ENCODE results near the gene MKRN2.

Gene MKRN2

DNA sequence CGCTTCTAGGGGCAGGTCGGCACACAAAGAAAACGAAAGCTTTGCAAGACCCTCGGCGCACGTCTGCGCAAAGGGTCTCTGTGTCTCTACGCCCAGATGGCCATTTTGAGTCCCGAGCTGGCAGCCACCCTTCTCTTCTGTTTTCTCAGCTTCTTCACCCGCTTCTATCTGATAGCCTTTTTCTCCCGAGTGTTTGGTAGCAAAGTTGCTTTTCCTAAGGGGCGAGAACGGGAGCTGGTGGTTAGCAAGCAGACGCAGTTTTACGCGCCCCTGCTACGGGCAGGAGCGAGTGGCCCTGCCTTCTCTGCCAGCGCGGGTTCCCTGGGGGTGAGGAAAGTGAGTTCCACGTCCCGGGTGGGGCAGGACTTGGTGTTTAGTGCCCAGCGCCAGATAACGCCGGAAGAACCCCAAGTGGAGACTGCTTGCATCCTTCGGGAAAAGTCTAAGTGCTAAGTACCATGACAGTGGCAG lies 2.9 kb upstream of the MKRN2 start:
- DNase-seq = peak in 5 of 14 donors; percentile 7 to 33 (median 14)

DNA sequence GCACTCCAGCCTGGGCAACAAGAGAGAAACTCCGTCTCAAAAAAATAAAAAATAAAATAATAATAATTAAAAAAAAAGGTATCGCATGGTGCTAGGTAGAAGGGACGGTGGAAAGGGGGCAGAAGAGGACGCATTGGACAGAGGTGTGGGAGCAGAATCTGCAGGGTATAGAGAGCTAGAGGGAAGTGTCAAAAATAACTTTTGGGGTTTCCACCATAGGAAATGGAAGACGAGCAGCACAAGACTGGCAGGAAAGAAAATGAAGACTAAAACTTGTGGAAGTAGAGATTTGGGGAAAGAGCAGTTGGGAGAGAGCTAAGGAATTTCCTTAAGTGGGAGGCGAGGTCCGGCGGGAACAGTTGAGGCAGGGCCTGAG lies 585 bp upstream of the MKRN2 start:
- DNase-seq = no peak

DNA sequence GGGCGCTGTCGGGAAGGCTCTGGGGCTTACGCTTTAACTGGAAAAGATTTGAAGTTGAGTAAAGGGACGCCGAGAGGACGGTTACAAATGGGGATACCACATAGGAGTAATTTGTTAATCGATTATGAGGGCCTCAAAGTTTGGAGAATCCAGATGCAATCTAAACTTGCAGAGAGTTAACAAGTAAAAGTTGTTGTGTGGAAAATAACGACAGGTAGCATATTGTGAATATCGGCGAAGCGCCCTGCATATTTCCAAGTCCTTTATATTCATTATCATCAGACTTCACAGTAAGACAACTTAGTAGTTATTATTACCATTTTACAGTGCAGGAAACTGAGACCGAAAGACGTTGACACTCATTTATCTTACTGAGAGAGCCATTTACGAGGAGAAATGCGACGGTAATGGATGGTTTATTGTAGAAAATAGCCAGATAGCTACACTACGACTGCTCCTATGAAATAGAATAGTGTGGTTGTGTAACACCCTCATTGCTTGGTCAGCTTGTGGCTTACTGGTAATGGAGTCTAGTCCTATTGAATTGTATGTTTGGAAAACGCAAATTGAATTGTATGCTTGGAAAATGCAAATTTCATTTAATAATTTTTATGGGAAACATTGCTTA lies 700 bp downstream of the MKRN2 start:
- peak in 2 of 14 donors; percentile 23 to 35 for DNase-seq

DNA sequence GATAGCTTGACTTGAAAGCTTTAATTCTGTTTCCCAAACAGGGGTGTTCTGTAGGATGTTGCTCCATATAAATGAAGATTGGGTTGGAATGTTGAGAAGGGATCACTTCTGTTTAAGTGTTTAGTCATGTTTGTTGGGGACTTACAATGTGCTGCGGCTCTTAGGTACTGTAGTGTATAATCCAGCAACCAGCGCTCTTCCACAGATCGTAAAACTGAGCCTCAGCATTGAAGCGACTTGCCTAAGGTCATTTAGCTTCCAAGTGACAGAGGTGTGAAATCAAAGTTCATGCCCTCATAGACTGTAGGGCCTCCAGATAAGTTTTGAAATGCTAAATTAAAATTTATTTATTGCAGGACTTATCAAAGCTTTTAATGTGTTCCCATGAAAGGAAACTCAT lies 1.8 kb downstream of the MKRN2 start:
- no peak for DNase-seq

DNA sequence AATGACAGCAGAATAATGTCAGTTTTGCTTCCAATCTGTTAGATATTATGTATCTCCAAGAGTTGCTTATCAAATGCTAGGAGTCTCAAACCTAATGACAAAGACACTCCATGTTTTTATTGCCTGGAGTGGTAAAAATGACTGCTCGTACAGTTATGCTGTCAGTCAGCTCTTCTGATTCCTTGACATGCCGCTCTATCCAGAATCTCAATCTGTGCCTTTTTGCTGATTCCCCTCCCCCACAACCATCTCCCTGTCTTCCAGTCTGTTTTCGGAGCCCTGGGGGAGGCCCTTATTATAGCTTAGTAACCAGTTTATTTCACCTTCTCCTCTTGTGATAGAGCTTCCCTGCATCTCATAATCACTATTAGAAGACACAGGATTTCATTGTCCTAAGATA lies 2.6 kb downstream of the MKRN2 start:
- peak in 1 of 14 donors; percentile 22 for DNase-seq

DNA sequence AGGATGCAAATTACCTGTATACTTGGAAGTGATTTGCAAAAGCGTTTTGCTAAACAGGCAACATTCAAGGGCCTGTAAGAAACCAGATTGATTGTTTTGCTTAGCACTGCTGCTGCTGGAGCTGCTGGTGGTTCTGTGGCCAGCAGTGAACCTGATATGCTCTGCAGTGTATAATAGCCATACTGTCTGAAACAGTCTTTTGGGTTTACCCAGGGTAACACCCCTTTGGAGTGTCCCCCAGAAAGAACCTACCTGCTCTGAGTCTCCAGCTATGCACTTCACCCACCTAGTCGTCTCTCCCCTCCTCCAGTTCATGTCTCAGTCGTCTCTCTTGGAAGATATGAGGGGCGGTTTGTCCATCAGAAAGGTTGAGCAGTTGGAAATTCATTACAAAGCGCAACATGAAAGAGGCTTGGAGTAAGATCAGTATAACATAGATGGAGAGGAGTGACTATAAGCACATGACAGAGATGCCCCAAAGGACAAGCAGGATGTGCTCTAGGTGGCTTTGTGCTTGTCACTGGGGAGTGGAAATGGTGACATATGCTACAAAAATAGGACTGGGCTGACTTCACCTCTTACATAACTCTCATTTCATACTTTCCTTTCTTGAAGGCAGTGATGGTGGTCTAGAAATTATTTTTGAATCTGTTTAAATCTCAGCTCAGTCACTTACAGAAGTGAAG lies 3.8 kb downstream of the MKRN2 start:
- peak in 1 of 14 donors; percentile 80 for DNase-seq

DNA sequence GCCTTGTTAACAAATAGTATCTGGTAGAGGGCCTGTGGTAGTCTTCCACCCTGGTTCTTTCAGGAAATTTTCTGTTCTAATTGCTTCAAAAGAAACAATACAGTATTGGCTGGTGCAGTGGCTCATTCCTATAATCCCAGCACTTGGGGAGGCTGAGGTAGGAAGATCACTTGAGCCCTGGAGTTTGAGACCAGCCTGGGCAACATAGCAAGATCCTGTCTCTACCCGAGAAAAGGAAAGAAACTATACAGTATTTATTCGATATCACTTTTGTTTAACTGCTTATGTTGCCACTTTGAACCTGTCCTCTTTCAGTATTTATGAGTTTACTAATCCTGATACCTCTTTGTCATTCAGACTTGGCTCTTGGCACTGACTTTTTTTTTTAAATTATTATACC lies 4.5 kb downstream of the MKRN2 start:
- DNase-seq = no peak

DNA sequence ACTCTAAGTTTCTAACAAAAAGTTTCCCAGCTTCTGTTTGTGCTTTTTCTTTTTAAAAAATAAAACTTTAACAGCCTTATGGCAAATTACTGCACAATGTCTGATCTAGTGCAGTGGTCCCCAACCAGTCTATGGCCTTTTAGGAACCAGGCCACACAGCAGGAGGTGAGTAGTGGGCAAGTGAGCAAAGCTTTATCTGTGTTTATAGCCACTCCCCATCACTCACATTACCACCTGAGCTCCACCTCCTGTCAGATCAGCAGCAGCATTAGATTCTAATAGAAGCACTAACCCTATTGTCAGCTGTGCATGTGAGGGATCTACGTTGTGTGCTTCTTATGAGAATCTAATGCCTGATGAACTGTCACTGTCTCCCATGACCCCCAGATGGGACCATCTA lies 5.6 kb downstream of the MKRN2 start:
- no peak for DNase-seq

DNA sequence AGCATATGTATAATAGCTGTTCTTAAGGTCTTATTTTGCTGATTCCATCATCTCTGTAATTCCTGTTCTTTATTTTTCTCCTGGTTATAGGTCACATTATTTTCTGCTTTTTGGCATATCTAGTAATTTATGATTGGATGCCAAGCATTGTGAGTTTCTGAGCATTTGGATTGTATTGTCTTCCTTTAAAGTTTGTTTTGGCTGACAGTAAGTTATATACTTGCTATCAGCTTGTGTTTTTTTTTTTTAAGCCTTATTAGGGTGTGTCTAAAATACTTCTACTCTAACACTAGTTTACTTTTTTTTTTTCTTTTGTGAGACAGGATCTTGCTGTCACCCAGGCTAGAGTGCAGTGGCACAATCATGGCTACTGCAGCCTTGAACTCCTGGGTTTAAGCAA lies 10.1 kb downstream of the MKRN2 start:
- DNase-seq = no peak

DNA sequence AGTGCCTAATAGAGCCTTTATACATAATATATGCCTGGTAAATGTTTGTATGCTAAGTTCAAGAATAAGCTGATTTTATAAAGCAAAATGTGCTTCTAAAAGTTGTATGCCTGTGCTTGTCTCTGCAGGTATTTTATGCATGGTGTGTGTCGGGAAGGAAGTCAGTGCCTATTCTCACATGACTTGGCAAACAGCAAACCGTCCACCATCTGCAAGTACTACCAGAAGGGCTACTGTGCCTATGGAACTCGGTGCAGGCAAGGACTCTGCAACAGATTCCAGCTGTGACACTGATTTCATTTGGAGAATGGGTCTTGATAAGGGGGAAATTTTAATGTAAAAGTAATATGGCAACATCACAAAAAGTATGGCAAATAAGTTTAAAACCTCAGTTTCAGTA lies 11.9 kb downstream of the MKRN2 start:
- DNase-seq = no peak

DNA sequence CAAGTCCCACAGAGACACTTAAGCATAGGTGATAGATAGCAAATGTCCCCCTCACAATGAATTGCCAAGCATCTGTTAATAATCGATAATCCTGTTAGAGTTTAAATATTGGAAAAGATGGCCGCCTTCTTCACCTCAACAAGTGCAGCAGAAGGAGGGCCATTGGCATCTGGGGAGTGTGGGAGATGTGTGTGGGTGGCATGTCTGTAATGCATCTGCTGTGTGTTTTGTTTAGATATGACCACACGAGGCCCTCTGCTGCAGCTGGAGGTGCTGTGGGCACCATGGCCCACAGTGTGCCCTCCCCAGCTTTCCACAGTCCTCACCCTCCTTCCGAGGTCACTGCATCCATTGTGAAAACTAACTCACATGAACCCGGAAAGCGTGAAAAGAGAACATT lies 12.9 kb downstream of the MKRN2 start:
- no peak for DNase-seq

DNA sequence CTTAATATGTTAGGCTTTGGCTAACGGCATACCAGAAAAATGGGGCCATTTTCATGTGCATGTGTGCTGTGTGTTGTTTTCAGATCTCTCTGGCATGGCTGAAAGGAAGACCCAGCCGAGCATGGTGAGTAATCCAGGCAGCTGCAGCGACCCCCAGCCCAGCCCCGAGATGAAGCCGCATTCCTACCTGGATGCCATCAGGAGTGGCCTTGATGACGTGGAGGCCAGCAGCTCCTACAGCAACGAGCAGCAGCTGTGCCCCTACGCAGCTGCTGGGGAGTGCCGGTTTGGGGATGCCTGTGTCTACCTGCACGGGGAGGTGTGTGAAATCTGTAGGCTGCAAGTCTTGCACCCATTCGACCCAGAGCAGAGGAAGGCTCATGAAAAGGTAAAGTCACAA lies 15.1 kb downstream of the MKRN2 start:
- no peak for DNase-seq

DNA sequence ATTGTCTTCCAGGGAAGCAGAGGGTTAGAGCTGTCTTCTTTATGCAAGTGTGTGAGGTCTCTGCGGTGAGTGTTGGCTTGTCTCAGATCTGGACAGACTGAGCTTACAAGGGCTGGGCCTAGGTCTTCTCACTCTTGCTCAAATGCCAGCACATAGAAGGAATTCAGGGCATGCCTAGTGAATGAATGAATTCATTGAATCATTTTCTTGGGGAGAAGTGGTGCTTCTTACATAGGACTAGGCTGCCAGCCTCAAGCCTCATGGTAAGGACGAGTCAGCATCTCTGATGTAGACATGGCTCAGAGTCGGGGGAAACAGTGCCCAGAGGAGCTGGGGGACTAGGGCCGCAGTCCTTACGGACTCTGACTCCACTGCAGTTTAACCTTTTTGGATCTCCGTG lies 17.2 kb downstream of the MKRN2 start:
- DNase-seq = no peak

DNA sequence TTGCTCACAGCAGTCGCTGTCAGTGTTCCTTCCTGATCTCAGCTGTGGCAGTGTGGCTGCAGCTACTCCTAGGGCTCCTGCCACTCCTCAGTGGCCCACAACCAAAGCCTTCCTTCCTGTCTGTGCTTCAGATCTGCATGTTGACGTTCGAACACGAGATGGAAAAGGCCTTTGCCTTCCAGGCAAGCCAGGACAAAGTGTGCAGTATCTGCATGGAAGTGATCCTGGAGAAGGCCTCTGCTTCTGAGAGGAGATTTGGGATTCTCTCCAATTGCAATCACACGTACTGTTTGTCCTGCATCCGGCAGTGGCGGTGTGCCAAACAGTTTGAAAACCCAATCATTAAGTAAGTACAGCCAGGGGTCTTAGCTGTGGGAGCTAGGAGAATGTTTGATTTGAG lies 17.8 kb downstream of the MKRN2 start:
- no peak for DNase-seq

DNA sequence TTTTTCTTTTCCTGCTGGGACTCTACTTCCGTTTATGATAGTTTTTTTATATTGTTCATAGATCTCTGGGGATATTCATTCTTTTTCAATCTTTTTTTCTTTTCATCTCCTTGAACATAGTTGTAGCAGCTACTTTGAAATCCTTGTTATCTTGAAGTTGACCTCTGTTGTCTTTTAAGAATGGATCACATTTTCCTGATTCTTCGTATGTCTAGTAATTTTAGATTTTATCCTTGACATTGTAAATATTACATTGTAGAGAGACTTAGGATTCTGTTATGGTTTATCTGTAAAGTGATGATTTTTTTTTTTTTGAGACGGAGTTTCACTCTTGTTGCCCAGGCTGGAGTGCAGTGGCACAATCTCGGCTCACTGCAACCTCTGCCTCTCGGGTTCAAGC lies 20.5 kb downstream of the MKRN2 start:
- no peak for DNase-seq

DNA sequence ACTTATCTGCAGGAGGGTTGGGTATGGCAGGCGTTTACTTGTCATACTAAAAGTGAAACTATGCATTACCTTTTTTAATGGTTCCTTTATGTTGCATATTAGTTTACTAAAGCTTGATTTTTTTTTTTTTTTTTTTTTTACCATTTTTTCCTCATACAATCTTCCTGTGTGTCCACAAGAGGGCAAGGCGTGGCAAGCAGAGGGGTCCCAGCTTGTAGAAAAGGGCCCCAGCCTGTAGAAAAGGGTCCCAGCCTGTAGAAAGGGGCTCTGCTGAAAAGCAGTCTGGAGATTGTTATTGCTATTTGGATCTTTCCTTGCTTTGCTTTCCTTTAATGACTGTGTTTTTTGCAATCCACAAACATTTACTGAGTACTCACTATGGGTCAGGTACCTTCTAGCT lies 21.9 kb downstream of the MKRN2 start:
- no peak for DNase-seq

DNA sequence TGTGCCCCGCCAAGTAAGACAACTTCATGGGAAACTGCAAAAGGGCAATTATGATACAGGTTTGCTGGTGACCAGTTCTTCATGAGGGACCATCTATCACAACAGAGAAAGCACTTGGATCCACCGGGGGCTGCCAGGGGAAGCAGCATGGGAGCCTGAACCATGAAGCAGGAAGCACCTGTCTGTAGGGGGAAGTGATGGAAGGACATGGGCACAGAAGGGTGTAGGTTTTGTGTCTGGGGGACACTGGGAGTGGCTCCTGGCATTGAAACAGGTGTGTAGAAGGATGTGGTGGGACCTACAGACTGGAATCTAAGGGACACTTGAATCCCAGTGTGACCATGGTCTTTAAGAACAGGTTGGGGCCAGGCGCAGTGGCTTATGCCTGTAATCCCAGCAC lies 22.6 kb downstream of the MKRN2 start:
- no peak for DNase-seq

DNA sequence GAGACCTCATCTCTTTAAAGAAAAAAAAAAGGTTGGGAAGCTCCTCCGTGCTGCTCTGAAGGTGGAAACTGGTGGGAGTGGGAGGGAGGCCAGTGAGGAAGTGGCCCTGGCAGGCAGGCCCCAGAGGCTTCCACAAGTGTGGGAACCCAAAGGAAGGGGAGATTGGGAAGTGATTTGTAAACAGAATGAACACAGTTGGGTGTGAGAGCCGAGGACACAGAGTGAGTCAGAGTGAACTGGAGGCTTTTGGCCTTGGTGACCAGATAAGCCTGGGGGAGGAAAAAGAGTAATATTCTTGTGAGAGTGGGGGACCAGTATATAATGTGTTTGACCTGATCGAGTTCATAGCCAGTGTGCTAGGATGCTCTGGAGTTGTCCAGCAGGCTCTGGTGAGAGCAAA lies 23.0 kb downstream of the MKRN2 start:
- DNase-seq = no peak

DNA sequence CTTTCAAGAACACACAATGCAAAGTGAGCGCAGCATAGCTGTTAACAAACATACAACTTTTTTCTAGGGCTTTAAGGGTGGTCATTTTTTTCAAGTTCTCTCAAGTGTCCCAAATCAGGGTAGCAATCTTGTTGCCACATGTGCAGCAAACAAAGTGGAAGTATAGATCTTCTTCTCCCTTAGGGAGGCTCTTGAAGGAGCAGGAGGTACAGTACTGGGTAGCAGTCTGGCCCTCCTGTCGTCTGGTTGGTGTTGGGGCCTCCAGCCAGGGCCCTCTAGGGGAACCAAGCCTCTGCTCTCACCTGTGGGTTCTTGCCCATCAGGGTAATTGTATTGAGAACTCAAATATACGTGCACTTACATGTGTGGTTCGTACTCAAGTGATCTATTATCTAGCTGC lies 25.8 kb downstream of the MKRN2 start:
- DNase-seq = no peak

DNA sequence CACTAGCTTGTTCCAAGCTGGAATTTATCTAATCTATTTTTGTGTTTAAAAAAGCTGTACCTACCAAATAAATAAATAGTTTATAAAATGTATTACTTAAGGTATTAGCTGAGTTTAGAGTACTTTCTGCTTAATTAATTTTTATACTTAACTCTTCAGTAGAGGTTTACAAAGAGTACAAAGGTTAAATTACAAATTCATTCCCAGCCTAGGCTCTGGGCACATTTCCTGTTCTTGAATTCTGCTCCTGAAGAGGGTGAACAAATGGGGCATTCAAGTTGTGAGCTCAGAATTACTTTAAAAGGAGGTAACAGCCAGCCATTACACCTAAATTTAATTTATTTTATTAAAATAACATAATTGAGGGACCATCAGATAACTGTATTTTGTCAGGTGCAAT lies 26.4 kb downstream of the MKRN2 start:
- DNase-seq = no peak

DNA sequence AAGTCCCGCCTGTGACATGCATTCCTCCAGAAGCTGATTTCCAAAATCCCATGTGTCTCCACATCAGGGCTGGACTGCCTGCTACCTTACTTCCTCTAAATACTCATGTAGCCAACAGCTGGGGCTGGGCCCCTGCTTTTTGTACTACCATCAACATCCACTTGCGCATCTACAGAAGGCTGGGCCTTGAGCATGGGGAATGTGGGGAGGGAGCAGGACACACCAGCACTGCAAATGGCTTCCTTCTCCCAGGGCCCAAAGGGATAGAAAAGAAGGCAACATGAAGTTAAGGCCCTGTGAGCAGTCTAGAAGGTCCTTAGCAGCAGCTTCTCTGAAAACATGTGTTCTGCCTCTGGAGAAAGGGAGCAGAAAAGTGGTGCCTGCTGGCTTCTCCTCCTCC lies 27.2 kb downstream of the MKRN2 start:
- DNase-seq = no peak

DNA sequence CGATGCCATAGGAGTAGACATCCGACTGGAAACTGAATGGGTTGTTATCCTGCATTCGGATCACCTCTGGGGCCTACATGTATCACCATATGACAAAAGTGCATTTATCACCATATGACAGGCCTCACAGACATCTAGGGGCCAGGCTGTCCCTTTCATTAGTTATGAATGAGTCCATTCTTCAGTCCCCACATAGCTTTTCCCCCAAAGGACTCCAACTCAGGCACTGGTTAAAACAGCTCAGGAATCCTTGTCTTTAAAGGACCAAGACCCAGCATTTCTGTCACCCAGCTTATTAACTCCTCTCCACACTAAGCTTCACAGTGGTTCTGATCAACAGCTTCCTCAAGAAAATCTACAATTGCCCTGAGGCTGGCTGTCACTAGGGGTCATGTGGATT lies 28.3 kb downstream of the MKRN2 start:
- no peak for DNase-seq

DNA sequence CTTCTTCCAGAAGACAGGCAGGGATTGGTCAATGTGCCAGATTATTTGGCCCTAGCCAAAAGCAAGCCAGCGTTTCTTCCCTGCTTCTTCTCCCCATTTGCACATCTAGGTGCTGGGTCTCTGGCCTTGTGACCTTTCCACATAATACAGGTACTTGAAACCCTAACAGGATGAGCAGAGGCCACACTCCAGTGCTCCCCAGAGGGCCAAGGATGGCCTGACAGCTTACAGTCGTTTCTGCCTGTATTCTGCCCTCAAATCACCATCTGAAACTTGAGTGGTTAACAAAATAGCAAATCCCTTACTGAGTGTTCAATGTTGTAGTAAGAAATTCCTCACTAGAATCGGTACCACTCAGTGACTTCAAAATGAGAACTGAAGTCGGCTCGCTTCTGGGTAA lies 29.1 kb downstream of the MKRN2 start:
- no peak for DNase-seq

DNA sequence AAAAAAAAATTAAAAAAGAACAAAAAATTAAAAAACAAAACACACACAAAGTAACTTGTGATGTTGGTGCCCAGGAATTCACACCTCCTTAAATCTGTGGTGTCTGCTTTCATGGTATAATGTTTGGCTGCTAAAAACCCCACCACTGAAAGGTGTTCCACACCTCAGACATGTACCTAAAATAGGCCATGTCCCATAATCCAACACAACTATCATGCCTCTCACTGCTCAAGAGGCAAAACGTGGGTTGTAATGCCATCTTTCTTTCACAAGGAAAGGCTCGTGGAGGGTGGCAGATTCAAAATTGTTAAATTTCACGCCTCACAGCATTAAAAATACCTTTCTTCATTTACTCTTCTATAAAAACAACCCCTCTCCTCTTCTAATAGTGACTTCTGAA lies 29.5 kb downstream of the MKRN2 start:
- no peak for DNase-seq

Data from C1 segment of cervical spinal cord (tissue), 14 donors.